Erythroblast (primary cell): ENCODE measurements around the gene PRM2.

Experiments
- GATA1 ChIP-seq: IDR thresholded peaks from 2 replicates; pipeline ENCODE4 v1.6.1; 2011; ENCODE audit warnings: low read depth, mild to moderate bottlenecking, control low read depth, low read length, moderate library complexity
- POLR2A ChIP-seq: IDR thresholded peaks from 2 replicates; pipeline ENCODE4 v1.6.1; 2011; ENCODE audit warnings: mild to moderate bottlenecking, low read length

DNA sequence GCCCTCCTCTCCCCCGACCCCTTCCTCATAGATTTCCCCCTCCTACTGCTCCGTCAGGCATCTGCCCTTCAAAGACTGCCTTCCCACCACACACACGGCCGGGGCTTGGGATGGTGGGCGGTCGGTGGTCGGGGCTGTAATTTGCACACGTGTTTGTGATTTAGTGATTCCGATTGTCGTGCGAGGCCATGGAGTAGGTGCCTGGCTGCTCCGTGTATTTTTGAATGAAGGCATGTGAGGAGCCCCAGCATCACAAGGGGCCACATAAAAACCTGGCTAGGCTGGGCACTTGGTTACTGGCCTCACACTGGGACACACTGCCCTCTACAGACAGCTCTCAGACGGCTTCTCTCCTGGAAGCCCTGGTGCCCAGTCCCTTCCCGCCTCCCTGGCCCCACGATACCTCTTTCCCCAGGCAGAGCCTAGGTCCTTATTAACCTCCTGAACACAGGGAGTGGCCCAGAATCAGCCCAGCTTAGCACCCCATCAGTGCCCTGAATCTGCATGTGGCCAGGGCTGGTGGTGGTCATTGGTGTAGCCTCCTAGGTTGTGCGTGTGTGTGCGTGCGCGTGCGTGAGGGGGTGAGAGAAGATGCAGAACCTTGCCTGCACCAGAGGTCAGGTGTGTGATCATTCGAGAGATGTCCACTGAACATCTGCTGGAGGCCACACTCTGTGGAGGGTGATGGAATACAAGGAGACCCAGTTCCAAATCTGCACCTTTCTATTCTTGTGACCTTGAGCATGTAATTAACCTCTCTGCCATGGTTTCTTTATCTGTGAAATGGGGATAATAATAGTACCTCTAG is 18.9 kb downstream of the PRM2 start:
- no peak for TF ChIP-seq POLR2A
- TF ChIP-seq GATA1: no peak
